ENCODE data around the gene SCO1.

DNA sequence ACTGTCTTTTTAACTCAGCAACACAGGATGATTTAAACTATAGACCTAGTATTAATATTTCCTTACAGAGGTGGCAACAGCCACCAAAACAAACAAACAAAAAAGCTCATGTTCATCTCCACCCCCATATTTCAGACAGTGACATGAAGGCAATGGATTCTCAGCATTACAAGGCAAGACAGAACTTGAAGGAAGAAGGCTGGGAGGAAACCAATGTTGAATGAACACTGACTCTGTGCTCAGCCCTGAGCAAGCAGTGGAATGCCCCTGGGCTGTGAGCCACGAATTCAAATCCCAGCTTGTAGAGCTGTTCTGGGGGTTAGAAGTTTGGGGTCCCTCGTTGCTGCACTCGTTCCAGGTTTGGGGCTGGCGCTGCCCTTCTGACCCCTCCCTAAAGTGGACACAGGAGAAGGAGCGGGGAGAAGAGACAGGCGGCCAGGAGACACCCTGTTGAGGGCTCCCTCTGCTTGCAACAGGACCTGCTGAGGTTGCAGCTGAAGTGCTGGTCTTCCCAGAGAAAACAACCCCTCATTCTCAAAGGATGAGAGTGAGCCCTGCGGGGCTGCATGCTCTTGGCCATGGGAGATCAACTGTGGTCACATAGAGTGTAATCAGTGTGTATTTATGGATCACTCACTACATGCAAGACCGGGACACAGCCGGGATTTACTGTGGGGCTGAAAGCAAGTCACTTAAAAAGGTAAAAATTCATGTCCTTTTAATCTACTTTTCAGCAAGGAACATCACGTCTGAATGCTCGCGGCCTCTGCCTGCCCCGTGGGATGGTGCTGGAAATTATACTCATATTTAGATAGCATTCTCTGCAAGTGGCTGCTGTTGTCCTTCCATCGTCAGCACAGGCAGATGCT is 74.5 kb downstream of the SCO1 start:
- TF ChIP-seq GATA2 (IDR thresholded peaks at IDR 0.05; ENCODE audit: low read depth, low read length) (no peak), GATA3 (IDR thresholded peaks at IDR 0.05; ENCODE audit: low read depth, low read length) (no peak)
